ENCODE results near the gene SPDYE6.

SPDYE6 gene

DNA sequence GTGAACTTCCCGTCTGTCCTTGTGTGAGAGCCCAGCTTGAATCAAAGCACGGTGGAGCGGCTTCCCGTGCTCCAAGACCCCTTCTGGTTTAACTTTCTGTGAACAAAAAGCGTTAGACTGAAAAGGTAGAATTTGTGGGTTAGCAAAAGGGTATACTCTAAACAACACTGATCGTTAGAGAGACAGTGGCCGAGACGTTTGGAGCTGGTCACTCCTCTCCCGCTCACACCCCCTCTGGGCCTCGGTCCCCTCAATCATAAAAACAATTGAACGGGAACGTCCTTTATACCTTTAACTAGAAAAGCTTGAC lies 40.4 kb upstream of the SPDYE6 start:
- DNase-seq (ENCODE audit: extremely low read depth, insufficient read length), result no peak
- TF ChIP-seq, protein P1, sequence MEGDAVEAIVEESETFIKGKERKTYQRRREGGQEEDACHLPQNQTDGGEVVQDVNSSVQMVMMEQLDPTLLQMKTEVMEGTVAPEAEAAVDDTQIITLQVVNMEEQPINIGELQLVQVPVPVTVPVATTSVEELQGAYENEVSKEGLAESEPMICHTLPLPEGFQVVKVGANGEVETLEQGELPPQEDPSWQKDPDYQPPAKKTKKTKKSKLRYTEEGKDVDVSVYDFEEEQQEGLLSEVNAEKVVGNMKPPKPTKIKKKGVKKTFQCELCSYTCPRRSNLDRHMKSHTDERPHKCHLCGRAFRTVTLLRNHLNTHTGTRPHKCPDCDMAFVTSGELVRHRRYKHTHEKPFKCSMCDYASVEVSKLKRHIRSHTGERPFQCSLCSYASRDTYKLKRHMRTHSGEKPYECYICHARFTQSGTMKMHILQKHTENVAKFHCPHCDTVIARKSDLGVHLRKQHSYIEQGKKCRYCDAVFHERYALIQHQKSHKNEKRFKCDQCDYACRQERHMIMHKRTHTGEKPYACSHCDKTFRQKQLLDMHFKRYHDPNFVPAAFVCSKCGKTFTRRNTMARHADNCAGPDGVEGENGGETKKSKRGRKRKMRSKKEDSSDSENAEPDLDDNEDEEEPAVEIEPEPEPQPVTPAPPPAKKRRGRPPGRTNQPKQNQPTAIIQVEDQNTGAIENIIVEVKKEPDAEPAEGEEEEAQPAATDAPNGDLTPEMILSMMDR (IDR thresholded peaks at IDR 0.05; ENCODE audit: insufficient read depth, low read length, poor library complexity, severe bottlenecking), result no peak
- H3K36me3 ChIP-seq (ENCODE audit: control insufficient read depth, insufficient read depth, low read length), result peaks cover 6% of the 10 kb centered on the region
- no peaks in the 10 kb centered on the region for H3K27me3 ChIP-seq (replicated peaks; ENCODE audit: control insufficient read depth, insufficient read depth, low read length)
- peak overlapping the region; percentile 83 for H3K4me3 ChIP-seq (replicated peaks; ENCODE audit: low read depth, low read length)

DNA sequence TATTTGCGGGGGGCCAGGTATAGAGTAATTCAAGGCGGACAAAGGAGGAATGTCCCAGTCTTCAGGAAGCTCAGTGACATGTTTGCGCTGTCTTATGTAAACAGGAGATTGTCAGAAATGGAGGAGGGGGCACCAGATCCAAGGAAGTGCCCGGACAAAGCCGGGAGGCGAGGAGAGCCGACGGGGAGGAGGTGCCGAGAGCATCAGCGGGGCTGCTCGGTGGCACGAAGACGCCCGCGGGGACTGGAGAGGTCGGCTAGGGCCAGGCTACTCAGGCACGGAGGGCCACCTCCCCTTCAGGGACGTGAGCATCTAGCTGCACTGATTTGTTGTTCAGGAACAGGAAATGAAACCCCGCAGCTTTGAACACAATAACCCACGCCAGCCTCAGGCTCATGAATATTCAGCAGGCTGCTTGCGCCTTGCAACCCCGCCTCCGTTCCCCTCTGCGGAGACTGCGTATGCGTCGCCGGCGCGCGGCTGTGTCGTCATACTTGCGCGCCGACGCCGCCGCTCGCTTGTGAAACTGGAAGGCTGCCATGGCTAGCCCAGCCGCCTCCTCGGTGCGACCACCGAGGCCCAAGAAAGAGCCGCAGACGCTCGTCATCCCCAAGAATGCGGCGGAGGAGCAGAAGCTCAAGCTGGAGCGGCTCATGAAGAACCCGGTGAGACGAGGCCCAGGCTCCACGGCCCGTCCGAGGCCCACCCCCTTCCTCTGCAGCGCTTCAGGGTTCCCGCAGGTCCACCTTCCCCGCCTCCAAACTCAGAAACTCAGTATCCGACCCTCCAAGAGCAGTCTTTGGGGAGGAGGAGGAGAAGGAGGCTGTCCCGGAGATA lies 39.8 kb upstream of the SPDYE6 start, which contains the start of gene PRKRIP1:
PRKRIP1 (plus strand) TSS at position 491 of the 837 bp plus-strand sequence; CDS start at position 540, 49 bp downstream.
- DNase-seq (ENCODE audit: extremely low read depth, insufficient read length), result peak; percentile 96
- TF ChIP-seq, protein P1 (IDR thresholded peaks at IDR 0.05; ENCODE audit: insufficient read depth, low read length, poor library complexity, severe bottlenecking), result no peak
- Histone ChIP-seq H3K4me3 (replicated peaks; ENCODE audit: low read depth, low read length) (peak within 1 kb of the TSS; percentile 83), H3K27me3 (replicated peaks; ENCODE audit: control insufficient read depth, insufficient read depth, low read length) (no peaks in the 10 kb centered on the region), H3K36me3 (ENCODE audit: control insufficient read depth, insufficient read depth, low read length) (peaks cover 6% of the 10 kb centered on the region)

DNA sequence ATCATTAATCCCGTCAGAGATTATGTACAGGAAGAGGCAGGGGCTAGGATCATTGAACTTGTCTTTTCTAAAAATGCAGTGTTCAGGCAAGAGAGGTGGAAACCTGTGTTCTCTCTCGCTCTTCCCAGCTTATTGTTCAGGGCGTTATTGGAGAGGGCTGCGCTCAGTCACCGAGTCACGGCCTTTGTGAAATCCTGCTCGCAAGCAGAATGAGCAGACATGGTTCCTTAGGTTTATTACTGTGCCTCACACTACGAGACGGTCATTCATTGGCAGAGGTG lies 39.3 kb upstream of the SPDYE6 start:
- peaks cover 6% of the 10 kb centered on the region for H3K36me3 ChIP-seq (ENCODE audit: control insufficient read depth, insufficient read depth, low read length)
- TF ChIP-seq, protein P1 (IDR thresholded peaks at IDR 0.05; ENCODE audit: insufficient read depth, low read length, poor library complexity, severe bottlenecking), result no peak
- no peaks in the 10 kb centered on the region for H3K27me3 ChIP-seq (replicated peaks; ENCODE audit: control insufficient read depth, insufficient read depth, low read length)
- no peak for DNase-seq (ENCODE audit: extremely low read depth, insufficient read length)
- H3K4me3 ChIP-seq (replicated peaks; ENCODE audit: low read depth, low read length), result peak overlapping the region; percentile 49

- TF ChIP-seq, protein P1 (IDR thresholded peaks at IDR 0.05; ENCODE audit: insufficient read depth, low read length, poor library complexity, severe bottlenecking), result no peak
- DNase-seq (ENCODE audit: extremely low read depth, insufficient read length), result no peak
- H3K27me3 ChIP-seq (replicated peaks; ENCODE audit: control insufficient read depth, insufficient read depth, low read length), result no peaks in the 10 kb centered on the region
- peaks cover 3% of the 10 kb centered on the region for H3K36me3 ChIP-seq (ENCODE audit: control insufficient read depth, insufficient read depth, low read length)
- no peak overlapping the region for H3K4me3 ChIP-seq (replicated peaks; ENCODE audit: low read depth, low read length)
Measured at GRCh38 chr7:102393467-102393866, 37.2 kb upstream of the SPDYE6 start.

DNA sequence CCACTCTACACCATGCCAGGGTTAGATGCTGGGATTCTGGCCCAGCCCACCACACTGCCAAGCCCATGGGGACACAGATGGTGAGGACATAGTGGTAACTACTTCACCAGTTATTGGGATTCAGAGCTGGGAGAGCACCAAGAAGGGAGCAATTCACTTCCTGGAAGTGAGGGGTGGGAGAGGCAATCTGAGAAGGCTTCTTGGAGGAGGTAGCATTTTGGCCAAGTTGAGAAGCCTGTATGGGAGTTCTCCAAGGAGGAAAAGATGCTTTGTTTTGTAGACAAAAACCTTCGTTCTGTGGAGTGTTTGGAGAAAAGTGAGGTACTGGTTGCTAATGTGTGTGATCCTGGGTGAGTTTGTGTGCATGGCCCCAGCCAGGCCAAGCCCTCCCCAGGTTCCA lies 36.1 kb upstream of the SPDYE6 start:
- H3K36me3 ChIP-seq (ENCODE audit: control insufficient read depth, insufficient read depth, low read length), result peaks cover 5% of the 10 kb centered on the region
- no peak for DNase-seq (ENCODE audit: extremely low read depth, insufficient read length)
- TF ChIP-seq, protein P1 (IDR thresholded peaks at IDR 0.05; ENCODE audit: insufficient read depth, low read length, poor library complexity, severe bottlenecking), result no peak

More for the DNA sequence above, 36.1 kb upstream of the SPDYE6 start:
- Histone ChIP-seq H3K27me3 (replicated peaks; ENCODE audit: control insufficient read depth, insufficient read depth, low read length) (no peaks in the 10 kb centered on the region), H3K4me3 (replicated peaks; ENCODE audit: low read depth, low read length) (no peak overlapping the region)
